Skeletal muscle tissue (tissue), 2 donors: ENCODE results near the gene RHBDD1. TPM values are rescaled to one million over a fixed set of nuclear protein-coding genes. Genes with fewer than 3 reads are reported as not detected.

Experiments
- small RNA-seq: library from RNA; depleted of rRNA; stranded (forward); fragments of <200 nt; gene quantifications from one replicate; pipeline ENCODE3, GENCODE V24; 2014
- total RNA-seq: library from RNA; depleted of rRNA; stranded (reverse); fragments of >200 nt; gene quantifications from one replicate; pipeline ENCODE4 v1.2.3, GENCODE V29; 2014

RHBDD1 gene
- total RNA-seq, 1 donor from 2014 or later, result 37.6 TPM

Small RNAs within 50 kb of the gene (small RNA-seq; reads per million reads assigned to genes)
- gene RF00554, result not detected

Other genes with a start within 250 kb of the RHBDD1 start
- 13.0 TPM for gene IRS1, start 36.2 kb upstream of the RHBDD1 start, total RNA-seq